Right lobe of liver (tissue), 4 donors: Measurements from ENCODE around the gene NEK10.

ENCODE experiments used
- CTCF ChIP-seq, 4 donors: fragments of 200-600 bp in 3 of 4; fragments of 450-650 bp in 1 of 4; IDR thresholded peaks; one replicate each; pipeline versions ENCODE4 v1.5.1 to v1.8.0; 2016 to 2022; ENCODE audit warnings: antibody characterized with exemption in 4 of 4, mild to moderate bottlenecking in 2 of 4
- POLR2A ChIP-seq: fragments of 450-650 bp; IDR thresholded peaks from one replicate; pipeline ENCODE4 v1.6.1; 2017; ENCODE audit warnings: antibody characterized with exemption, mild to moderate bottlenecking
- donor health status: DM: no; HTN: no; CAD: no.
- donor health status: DM: no; HTN: no; CAD: no.
- donor health status: DM: no; HTN: yes; CAD: no.

GRCh38 chr3:27184261-27184660, 184.9 kb downstream of the NEK10 start:
- TF ChIP-seq CTCF (IDR thresholded peaks at IDR 0.05) (no peak), POLR2A (no peak)
